ENCODE data around the gene TAL2.

Gene TAL2

DNA sequence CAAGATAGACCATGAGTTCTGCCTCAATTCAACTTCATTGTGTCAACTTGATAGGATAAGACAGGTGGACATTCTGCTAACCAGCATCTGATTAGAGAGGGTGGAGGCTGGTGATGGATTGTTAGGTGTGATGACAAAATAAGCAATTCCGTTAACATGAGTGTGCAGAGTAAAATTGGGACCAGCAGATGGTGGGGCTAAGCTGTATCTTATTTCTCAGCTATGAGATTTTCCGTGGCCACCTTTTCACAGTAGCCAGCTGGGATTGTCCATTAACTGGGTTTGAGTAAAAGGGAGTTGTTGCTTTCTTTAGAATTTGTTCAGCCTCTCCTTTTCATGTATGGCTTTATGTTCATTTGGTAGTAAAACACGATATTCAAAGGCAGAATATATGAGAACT, 28.8 kb upstream of the TAL2 start:
- peak; percentile 12 to 59 for DNase-seq
- Histone ChIP-seq H3K27ac (ENCODE audit: low read depth, low read length) (no peak overlapping the region), H3K79me2 (ENCODE audit: control insufficient read depth, insufficient read depth, low read length, poor library complexity) (no peaks in the 10 kb centered on the region), H2AFZ (ENCODE audit: insufficient read depth, low read length, poor library complexity) (no peak overlapping the region), H3K4me3 (ENCODE audit: low read depth, low read length) (no peak overlapping the region), H4K12ac (ENCODE audit: low read depth, low read length) (no peak overlapping the region), H3K4ac (ENCODE audit: low read depth, low read length) (no peak overlapping the region), H3K14ac (ENCODE audit: low read length) (no peak overlapping the region), H3K4me2 (ENCODE audit: low read length) (no peak overlapping the region), H3K9me3 (ENCODE audit: insufficient read depth, low read depth, low read length) (no peaks in the 10 kb centered on the region), H3K36me3 (ENCODE audit: control insufficient read depth in 1 of 2, insufficient read depth in 2 of 2, low read length in 2 of 2) (no peaks in the 10 kb centered on the region), H3K4me1 (ENCODE audit: control insufficient read depth in 1 of 2, insufficient read depth in 2 of 2, low read length in 2 of 2) (no peaks in the 10 kb centered on the region), H2BK5ac (ENCODE audit: low read depth, low read length, poor library complexity) (no peak overlapping the region), H3K23ac (ENCODE audit: low read length) (no peak overlapping the region), H3K9ac (ENCODE audit: low read length) (no peak overlapping the region), H2BK120ac (ENCODE audit: insufficient read depth, low read length, poor library complexity) (no peak overlapping the region), H4K91ac (ENCODE audit: low read depth, low read length) (no peak overlapping the region), H2BK12ac (ENCODE audit: low read length) (no peak overlapping the region), H3K79me1 (ENCODE audit: low read length) (no peaks in the 10 kb centered on the region), H3K27me3 (ENCODE audit: insufficient read depth, low read length) (no peaks in the 10 kb centered on the region), H3K18ac (ENCODE audit: low read length) (no peak overlapping the region), H4K8ac (ENCODE audit: low read depth, low read length) (no peak overlapping the region), H2AK5ac (ENCODE audit: low read length) (no peak overlapping the region)
- no CpG with 5 or more reads among the region's 3 CpGs for WGBS (ENCODE audit: extremely low coverage, insufficient coverage, insufficient read length)

GRCh38 chr9:105636331-105636730, 25.9 kb upstream of the TAL2 start:
- Histone ChIP-seq H3K23ac (ENCODE audit: low read length) (no peak overlapping the region), H3K9ac (ENCODE audit: low read length) (no peak overlapping the region), H3K27me3 (ENCODE audit: insufficient read depth, low read length) (no peaks in the 10 kb centered on the region), H2AFZ (ENCODE audit: insufficient read depth, low read length, poor library complexity) (no peak overlapping the region), H2BK120ac (ENCODE audit: insufficient read depth, low read length, poor library complexity) (no peak overlapping the region), H3K36me3 (ENCODE audit: control insufficient read depth in 1 of 2, insufficient read depth in 2 of 2, low read length in 2 of 2) (no peaks in the 10 kb centered on the region), H3K9me3 (ENCODE audit: insufficient read depth, low read depth, low read length) (no peaks in the 10 kb centered on the region), H3K27ac (ENCODE audit: low read depth, low read length) (no peak overlapping the region), H4K12ac (ENCODE audit: low read depth, low read length) (no peak overlapping the region), H3K18ac (ENCODE audit: low read length) (no peak overlapping the region), H2BK5ac (ENCODE audit: low read depth, low read length, poor library complexity) (no peak overlapping the region), H3K79me2 (ENCODE audit: control insufficient read depth, insufficient read depth, low read length, poor library complexity) (no peaks in the 10 kb centered on the region), H2AK5ac (ENCODE audit: low read length) (no peak overlapping the region), H4K91ac (ENCODE audit: low read depth, low read length) (no peak overlapping the region), H3K4me1 (ENCODE audit: control insufficient read depth in 1 of 2, insufficient read depth in 2 of 2, low read length in 2 of 2) (no peaks in the 10 kb centered on the region), H2BK12ac (ENCODE audit: low read length) (no peak overlapping the region), H4K8ac (ENCODE audit: low read depth, low read length) (no peak overlapping the region), H3K4me3 (ENCODE audit: low read depth, low read length) (no peak overlapping the region), H3K4ac (ENCODE audit: low read depth, low read length) (no peak overlapping the region), H3K4me2 (ENCODE audit: low read length) (no peak overlapping the region), H3K14ac (ENCODE audit: low read length) (no peak overlapping the region), H3K79me1 (ENCODE audit: low read length) (no peaks in the 10 kb centered on the region)
- DNase-seq: no peak
- no CpG with 5 or more reads among the region's 1 CpG for WGBS (ENCODE audit: extremely low coverage, insufficient coverage, insufficient read length)

DNA sequence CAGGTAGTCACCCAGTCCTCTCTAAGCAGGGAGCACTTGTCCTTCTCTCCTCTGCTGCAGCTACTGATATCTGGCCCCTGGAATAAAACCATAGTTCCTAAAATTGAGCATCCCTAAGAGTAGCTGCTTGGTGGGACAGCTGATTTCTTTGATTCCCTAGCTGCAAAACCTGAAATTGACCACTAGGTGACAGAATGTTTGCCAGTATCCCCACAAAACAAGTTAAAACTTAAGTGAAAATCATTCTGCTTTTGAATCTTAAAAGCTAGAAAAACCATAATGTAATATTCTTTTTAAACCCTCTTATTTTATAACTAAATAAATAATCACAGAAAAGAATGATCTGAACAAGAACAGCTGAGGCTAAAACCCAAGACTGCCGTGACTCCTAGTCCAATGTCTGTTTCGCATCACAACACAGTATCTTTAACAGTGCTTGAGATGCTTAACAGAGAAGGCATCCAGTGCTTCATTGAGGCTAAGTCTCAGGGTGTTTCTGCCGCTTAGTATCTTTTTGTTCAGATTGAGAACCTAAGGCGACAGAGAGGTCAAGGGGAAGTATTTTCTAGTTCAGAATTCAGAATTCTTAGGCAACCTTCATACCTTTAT, 24.4 kb upstream of the TAL2 start:
- Histone ChIP-seq H3K27ac (ENCODE audit: low read depth, low read length) (no peak overlapping the region), H2AK5ac (ENCODE audit: low read length) (no peak overlapping the region), H2AFZ (ENCODE audit: insufficient read depth, low read length, poor library complexity) (no peak overlapping the region), H4K91ac (ENCODE audit: low read depth, low read length) (no peak overlapping the region), H3K14ac (ENCODE audit: low read length) (no peak overlapping the region), H3K4me2 (ENCODE audit: low read length) (no peak overlapping the region), H3K79me2 (ENCODE audit: control insufficient read depth, insufficient read depth, low read length, poor library complexity) (no peaks in the 10 kb centered on the region), H2BK5ac (ENCODE audit: low read depth, low read length, poor library complexity) (no peak overlapping the region), H2BK12ac (ENCODE audit: low read length) (no peak overlapping the region), H3K4me3 (ENCODE audit: low read depth, low read length) (no peak overlapping the region), H3K4ac (ENCODE audit: low read depth, low read length) (no peak overlapping the region), H3K36me3 (ENCODE audit: control insufficient read depth in 1 of 2, insufficient read depth in 2 of 2, low read length in 2 of 2) (no peaks in the 10 kb centered on the region), H2BK120ac (ENCODE audit: insufficient read depth, low read length, poor library complexity) (no peak overlapping the region), H3K18ac (ENCODE audit: low read length) (no peak overlapping the region), H4K12ac (ENCODE audit: low read depth, low read length) (no peak overlapping the region), H3K79me1 (ENCODE audit: low read length) (no peaks in the 10 kb centered on the region), H3K4me1 (ENCODE audit: control insufficient read depth in 1 of 2, insufficient read depth in 2 of 2, low read length in 2 of 2) (no peaks in the 10 kb centered on the region), H3K9ac (ENCODE audit: low read length) (no peak overlapping the region), H3K27me3 (ENCODE audit: insufficient read depth, low read length) (no peaks in the 10 kb centered on the region), H3K9me3 (ENCODE audit: insufficient read depth, low read depth, low read length) (no peaks in the 10 kb centered on the region), H4K8ac (ENCODE audit: low read depth, low read length) (no peak overlapping the region), H3K23ac (ENCODE audit: low read length) (no peak overlapping the region)
- no peak for DNase-seq
- no CpG with 5 or more reads among the region's 4 CpGs for WGBS (ENCODE audit: extremely low coverage, insufficient coverage, insufficient read length)

DNA sequence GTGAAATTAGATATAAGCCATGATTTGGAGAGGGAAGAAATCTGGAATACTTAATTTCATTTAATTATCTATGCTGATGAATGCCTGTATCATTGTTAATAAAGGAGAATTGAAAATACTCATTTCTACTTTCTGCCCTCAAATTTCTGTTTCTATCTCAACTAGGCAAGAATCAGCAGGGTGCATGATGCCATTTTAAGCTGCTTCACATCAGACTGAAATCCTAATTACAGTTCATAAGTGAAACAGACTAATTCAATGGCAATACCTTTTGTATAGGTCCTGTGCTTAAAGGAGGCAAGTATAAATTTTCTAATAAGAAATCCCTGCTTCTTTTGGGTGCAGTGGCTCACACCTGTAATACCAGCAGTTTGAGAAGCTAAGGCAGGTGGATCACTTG, 22.3 kb upstream of the TAL2 start:
- H3K79me1 ChIP-seq (ENCODE audit: low read length): no peaks in the 10 kb centered on the region
- H2AK5ac ChIP-seq (ENCODE audit: low read length): no peak overlapping the region
- no peaks in the 10 kb centered on the region for H3K79me2 ChIP-seq (ENCODE audit: control insufficient read depth, insufficient read depth, low read length, poor library complexity)
- no peaks in the 10 kb centered on the region for H3K36me3 ChIP-seq (ENCODE audit: control insufficient read depth in 1 of 2, insufficient read depth in 2 of 2, low read length in 2 of 2)
- no peak overlapping the region for H3K27ac ChIP-seq (ENCODE audit: low read depth, low read length)
- H4K12ac ChIP-seq (ENCODE audit: low read depth, low read length): no peak overlapping the region
- H3K14ac ChIP-seq (ENCODE audit: low read length): no peak overlapping the region
- no peak overlapping the region for H2AFZ ChIP-seq (ENCODE audit: insufficient read depth, low read length, poor library complexity)
- H3K4me2 ChIP-seq (ENCODE audit: low read length): no peak overlapping the region
- no peak overlapping the region for H3K23ac ChIP-seq (ENCODE audit: low read length)
- no peaks in the 10 kb centered on the region for H3K27me3 ChIP-seq (ENCODE audit: insufficient read depth, low read length)
- no peak overlapping the region for H3K18ac ChIP-seq (ENCODE audit: low read length)
- no peak overlapping the region for H2BK5ac ChIP-seq (ENCODE audit: low read depth, low read length, poor library complexity)
- no peaks in the 10 kb centered on the region for H3K4me1 ChIP-seq (ENCODE audit: control insufficient read depth in 1 of 2, insufficient read depth in 2 of 2, low read length in 2 of 2)
- H4K91ac ChIP-seq (ENCODE audit: low read depth, low read length): no peak overlapping the region
- no peak for DNase-seq
- H3K9me3 ChIP-seq (ENCODE audit: insufficient read depth, low read depth, low read length): no peaks in the 10 kb centered on the region
- no peak overlapping the region for H3K4ac ChIP-seq (ENCODE audit: low read depth, low read length)
- no peak overlapping the region for H3K4me3 ChIP-seq (ENCODE audit: low read depth, low read length)
- no peak overlapping the region for H2BK120ac ChIP-seq (ENCODE audit: insufficient read depth, low read length, poor library complexity)
- H3K9ac ChIP-seq (ENCODE audit: low read length): no peak overlapping the region
- H4K8ac ChIP-seq (ENCODE audit: low read depth, low read length): no peak overlapping the region
- no peak overlapping the region for H2BK12ac ChIP-seq (ENCODE audit: low read length)
